OCI-LY7 (cell line): ENCODE measurements around the gene BPGM. TPM values are rescaled to one million over a fixed set of nuclear protein-coding genes. Genes with fewer than 3 reads are reported as not detected.

ENCODE experiments used
- BruUV-seq: library from RNA; stranded (reverse); fragments of 400-500 nt; replicated peaks from 2 replicates; lab custom pipeline; 2021; lab: Mats Ljungman, UMichigan
- CTCF ChIA-PET: fragments of 300-600 bp; sonication (Branson Sonifier 250); formaldehyde crosslinking; loops from one replicate; lab custom pipeline; 2022; ENCODE audit warnings: antibody characterized with exemption; ENCODE audit not compliant: unreplicated experiment; lab: Charles Lee
- POLR2A ChIA-PET: fragments of 300-600 bp; sonication (Branson Sonifier 250); formaldehyde crosslinking; loops from one replicate; lab custom pipeline; 2022; ENCODE audit warnings: antibody characterized with exemption; lab: Charles Lee
- DNase-seq: peaks from one replicate; pipeline ENCODE4 v3.0.0-alpha.2; 2015; ENCODE audit warnings: low spot score
- H2AFZ ChIP-seq: fragments of 200-600 bp; sonication (generic), shearing (Covaris generic); 2 replicates; pipeline ENCODE4 v1.6.1; 2014; ENCODE audit warnings: mild to moderate bottlenecking, antibody characterized with exemption, low read length, moderate library complexity
- H3K27ac ChIP-seq: fragments of 200-600 bp; sonication (generic); 2 replicates; pipeline ENCODE4 v1.5.1; 2014; ENCODE audit warnings: mixed run types, low read depth, mild to moderate bottlenecking, moderate library complexity, low read length, inconsistent platforms; ENCODE audit not compliant: poor library complexity, severe bottlenecking
- H3K36me3 ChIP-seq: fragments of 200-600 bp; sonication (generic); 2 replicates; pipeline ENCODE4 v1.6.1; 2014; ENCODE audit warnings: mild to moderate bottlenecking, antibody characterized with exemption, low read length, moderate library complexity, mixed read lengths; ENCODE audit not compliant: insufficient read depth
- H3K4me1 ChIP-seq: fragments of 200-600 bp; sonication (generic); 2 replicates; pipeline ENCODE4 v1.5.1; 2014; ENCODE audit warnings: mild to moderate bottlenecking, low read length; ENCODE audit not compliant: insufficient read depth, poor library complexity, severe bottlenecking
- H3K4me2 ChIP-seq: fragments of 200-600 bp; sonication (generic); 2 replicates; pipeline ENCODE4 v1.6.1; 2014; ENCODE audit warnings: mild to moderate bottlenecking, low read length
- H3K4me3 ChIP-seq: fragments of 200-600 bp; sonication (generic); 2 replicates; pipeline ENCODE4 v1.5.1; 2014; ENCODE audit warnings: mild to moderate bottlenecking, low read depth, low read length; ENCODE audit not compliant: poor library complexity, severe bottlenecking
- H3K79me2 ChIP-seq: fragments of 200-600 bp; sonication (generic); 2 replicates; pipeline ENCODE4 v1.6.1; 2016; ENCODE audit warnings: low read depth, mild to moderate bottlenecking, low read length, moderate library complexity, mixed read lengths; ENCODE audit not compliant: insufficient read depth
- H3K9me2 ChIP-seq: fragments of 200-600 bp; sonication (generic); 2 replicates; pipeline ENCODE4 v1.6.1; 2016; ENCODE audit warnings: mild to moderate bottlenecking, low read length, mixed read lengths; ENCODE audit not compliant: insufficient read depth
- H3K9me3 ChIP-seq: fragments of 200-600 bp; sonication (generic); 2 replicates; pipeline ENCODE4 v1.6.1; 2014; ENCODE audit warnings: mild to moderate bottlenecking, mixed run types, low read length, mixed read lengths
- H4K20me1 ChIP-seq: fragments of 200-600 bp; sonication (generic); 2 replicates; pipeline ENCODE4 v1.6.1; 2014; ENCODE audit warnings: mild to moderate bottlenecking, antibody characterized with exemption, low read length, moderate library complexity, mixed read lengths; ENCODE audit not compliant: insufficient read depth
- CTCF ChIP-seq: fragments of 200-600 bp; sonication (generic); conservative IDR thresholded peaks from 2 replicates; pipeline ENCODE4 v1.5.1; 2014; ENCODE audit warnings: mild to moderate bottlenecking, antibody characterized with exemption, low read length, moderate library complexity, mixed read lengths
- EZH2phosphoT487 ChIP-seq: fragments of 200-600 bp; sonication (generic); IDR thresholded peaks from 2 replicates; pipeline ENCODE4 v1.6.1; 2018; ENCODE audit warnings: low read depth, borderline replicate concordance, mild to moderate bottlenecking, mixed run types, antibody characterized with exemption, low read length, moderate library complexity, mixed read lengths
- intact Hi-C: fragments of 100-400 bp; cut with micrococcal nuclease; formaldehyde crosslinking; loops from one replicate; pipeline ENCODE4 v1.10.0; 2022; ENCODE audit not compliant: unreplicated experiment
- total RNA-seq, 2 experiments: library from RNA; depleted of rRNA in 1 of 2; stranded (reverse); fragments of >200 nt in 1 of 2; shearing (Covaris generic) in 1 of 2; gene quantifications; 2 replicates each; pipeline ENCODE4 v1.2.3, GENCODE V29; 2014 to 2022

BPGM gene
- total RNA-seq, 2 experiments from 2014 or later, result 16.6 to 18.7 TPM

- H3K4me2 ChIP-seq, result no peak overlapping the region
- intact Hi-C loops, result no loop called here
- peaks cover 3% of the 10 kb centered on the region for H3K4me1 ChIP-seq
- peaks cover 13% of the 10 kb centered on the region; the same call in 1 of the 2 replicates for H3K9me3 ChIP-seq
- H3K9me2 ChIP-seq, result no peaks in the 10 kb centered on the region
- H3K4me3 ChIP-seq, result no peak overlapping the region
- H2AFZ ChIP-seq, result no peak overlapping the region
- TF ChIP-seq EZH2phosphoT487, result no peak
- H3K79me2 ChIP-seq, result no peaks in the 10 kb centered on the region
- BruUV-seq, result no TSS peak
- peaks cover 14% of the 10 kb centered on the region for H3K36me3 ChIP-seq
- ChIA-PET CTCF (interaction anchor here (1.0 kb wide), 1 partner anchor 30 kb away, joined by 4 read pairs; no protein-coding TSS in a partner anchor), POLR2A (interaction anchor here (1.0 to 1.3 kb wide), 4 partner anchors 8 to 23 kb away, joined by 3 to 6 read pairs (median 3); no protein-coding TSS in a partner anchor)
- H4K20me1 ChIP-seq, result no peaks in the 10 kb centered on the region
- no peak for DNase-seq
- no peak overlapping the region for H3K27ac ChIP-seq
These were observed 31.5 kb downstream of the BPGM start for GRCh38 chr7:134678115-134678514.

GRCh38 chr7:134679006-134679405, 32.4 kb downstream of the BPGM start:
- intact Hi-C loops, result no loop called here
- Histone ChIP-seq H3K4me3 (no peak overlapping the region), H3K9me2 (no peaks in the 10 kb centered on the region), H2AFZ (no peak overlapping the region), H4K20me1 (no peaks in the 10 kb centered on the region), H3K36me3 (peaks cover 14% of the 10 kb centered on the region), H3K79me2 (no peaks in the 10 kb centered on the region), H3K9me3 (peaks cover 13% of the 10 kb centered on the region; the same call in 1 of the 2 replicates), H3K27ac (no peak overlapping the region), H3K4me1 (peaks cover 3% of the 10 kb centered on the region), H3K4me2 (no peak overlapping the region)
- BruUV-seq, result no TSS peak
- DNase-seq, result no peak
- ChIA-PET POLR2A (interaction anchor here (0.6 to 1.2 kb wide), 3 partner anchors 10 to 397 kb away, joined by 3 read pairs; no protein-coding TSS in a partner anchor), CTCF (no interaction called here)
- TF ChIP-seq CTCF (no peak), EZH2phosphoT487 (no peak)

GRCh38 chr7:134684165-134684564, 37.5 kb downstream of the BPGM start:
- ChIA-PET POLR2A (interaction anchor here (0.6 to 0.7 kb wide), 7 partner anchors 9 to 1571 kb away, joined by 3 to 5 read pairs (median 4); no protein-coding TSS in a partner anchor), CTCF (no interaction called here)
- intact Hi-C loops, result no loop called here
- Histone ChIP-seq H2AFZ (no peak overlapping the region), H4K20me1 (no peaks in the 10 kb centered on the region), H3K4me3 (no peak overlapping the region), H3K4me1 (no peaks in the 10 kb centered on the region), H3K4me2 (no peak overlapping the region), H3K9me3 (no peaks in the 10 kb centered on the region), H3K79me2 (no peaks in the 10 kb centered on the region), H3K36me3 (peaks cover 14% of the 10 kb centered on the region), H3K9me2 (no peaks in the 10 kb centered on the region), H3K27ac (no peak overlapping the region)
- TF ChIP-seq EZH2phosphoT487 (no peak), CTCF (no peak)
- no TSS peak for BruUV-seq
- no peak for DNase-seq
